HTERT RPE-1 (cell line): ENCODE data around the gene TMEM131L.

Source experiments
- in situ Hi-C: fragments of 300-500 bp; cut with MboI; formaldehyde crosslinking; loops from 4 replicates; pipeline ENCODE4 v1.14.3; 2020; ENCODE audit warnings: low sequenced_read_pairs

Gene TMEM131L

DNA sequence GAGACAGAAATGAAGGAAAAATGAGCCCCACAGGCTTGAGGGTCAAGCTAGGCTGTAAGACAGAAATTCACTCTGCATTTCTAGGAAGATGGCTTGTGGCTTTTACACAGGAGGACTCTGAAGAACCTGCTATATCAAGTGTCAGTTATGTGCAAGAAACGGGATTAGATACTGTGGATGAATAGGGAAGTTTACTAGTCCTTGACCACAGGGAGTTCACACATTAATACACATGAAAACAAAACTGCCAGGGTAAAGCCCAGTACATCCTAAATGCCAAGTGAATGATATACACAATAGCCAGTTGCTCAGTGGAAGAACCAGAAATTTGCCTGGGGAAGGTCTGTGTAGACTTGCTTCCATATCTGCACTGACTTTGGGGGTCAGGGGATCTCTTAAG, 53.5 kb downstream of the TMEM131L start:
- in situ Hi-C loops = no loop called here

GRCh38 chr4:153520227-153520626, 54.1 kb downstream of the TMEM131L start:
- in situ Hi-C loops = no loop called here

DNA sequence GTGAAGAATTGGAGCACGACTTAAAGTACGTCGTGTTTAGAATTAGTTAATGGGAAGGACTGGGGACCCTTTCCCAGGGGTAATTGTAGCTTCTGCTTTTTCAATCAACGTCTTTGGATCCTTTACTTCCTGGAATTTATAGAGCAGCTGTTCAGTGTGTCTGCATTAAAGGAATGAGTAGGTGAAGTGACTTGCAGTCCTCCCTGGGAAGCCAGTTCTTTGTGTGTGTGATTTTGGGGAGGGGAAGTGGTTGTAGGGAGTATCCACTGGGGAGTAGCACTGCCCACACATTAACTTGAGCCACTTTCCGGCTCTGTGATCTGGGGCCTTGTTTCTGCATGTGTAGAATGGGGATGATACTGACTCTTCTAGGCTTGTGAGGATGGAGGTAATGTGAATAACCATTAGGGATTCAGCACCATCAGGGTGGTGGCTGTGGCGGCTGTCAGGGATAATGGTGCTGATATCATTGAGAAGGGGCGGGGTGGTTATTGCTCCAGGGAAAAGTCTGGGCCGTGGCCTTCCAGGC, 54.7 kb downstream of the TMEM131L start:
- in situ Hi-C loops = no loop called here

GRCh38 chr4:153521478-153521877, 55.3 kb downstream of the TMEM131L start:
- in situ Hi-C loops = no loop called here

DNA sequence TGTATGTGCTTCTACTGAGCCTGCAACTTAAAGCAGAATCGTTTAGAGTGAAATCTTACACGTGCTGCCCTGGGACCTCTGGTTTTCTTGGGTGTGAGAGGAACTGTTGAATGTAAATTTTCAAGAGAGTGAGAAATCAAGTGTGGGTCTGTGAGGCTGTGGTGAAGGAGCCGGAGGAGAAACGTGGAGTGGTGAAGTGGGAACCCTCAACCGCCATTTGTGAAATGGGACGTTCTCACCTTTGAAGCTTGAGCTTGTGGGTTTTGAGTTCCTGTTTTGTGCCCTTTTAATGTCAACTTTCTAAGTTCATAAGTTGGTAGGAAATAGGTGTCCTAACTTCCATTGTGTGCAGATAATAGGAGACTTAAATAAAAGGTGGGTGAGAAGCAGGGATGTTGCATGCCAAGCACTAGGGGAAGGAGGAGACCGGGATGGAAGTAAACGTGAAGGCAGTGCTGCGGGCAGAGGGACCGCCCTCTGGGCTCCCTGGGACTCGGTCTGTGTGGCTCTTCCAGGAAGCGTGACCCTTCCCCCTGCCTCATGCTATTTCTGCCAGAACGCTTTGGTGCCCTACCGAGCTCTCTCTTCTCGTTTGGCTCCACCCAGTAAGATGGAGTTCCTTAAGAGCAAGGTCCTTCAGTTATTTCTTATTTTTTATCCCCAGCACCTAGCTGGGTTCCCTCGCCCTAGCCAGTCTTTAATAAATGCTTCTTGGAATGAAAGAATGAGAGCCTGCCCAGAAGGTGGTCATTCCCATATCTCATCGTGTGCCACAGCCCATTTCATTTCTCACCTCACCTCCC, 56.0 kb downstream of the TMEM131L start:
- in situ Hi-C loops = no loop called here

DNA sequence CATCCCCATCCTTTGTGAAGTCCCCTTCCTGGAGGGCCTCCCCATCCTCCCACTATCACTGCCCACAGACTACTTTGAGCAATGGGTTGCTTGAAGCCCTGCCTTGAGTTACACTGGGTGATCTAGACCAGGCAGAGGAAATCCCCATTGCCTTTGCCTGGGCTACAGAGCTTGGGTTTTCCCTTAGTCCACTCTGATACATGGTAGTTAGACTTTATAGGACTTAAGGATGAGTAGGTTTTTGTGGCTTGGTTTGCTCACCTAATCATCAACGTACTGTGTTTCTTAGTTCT, 56.6 kb downstream of the TMEM131L start:
- in situ Hi-C loops = no loop called here

- in situ Hi-C loops = no loop called here
Measured at GRCh38 chr4:153523164-153523796, 57.1 kb downstream of the TMEM131L start.

DNA sequence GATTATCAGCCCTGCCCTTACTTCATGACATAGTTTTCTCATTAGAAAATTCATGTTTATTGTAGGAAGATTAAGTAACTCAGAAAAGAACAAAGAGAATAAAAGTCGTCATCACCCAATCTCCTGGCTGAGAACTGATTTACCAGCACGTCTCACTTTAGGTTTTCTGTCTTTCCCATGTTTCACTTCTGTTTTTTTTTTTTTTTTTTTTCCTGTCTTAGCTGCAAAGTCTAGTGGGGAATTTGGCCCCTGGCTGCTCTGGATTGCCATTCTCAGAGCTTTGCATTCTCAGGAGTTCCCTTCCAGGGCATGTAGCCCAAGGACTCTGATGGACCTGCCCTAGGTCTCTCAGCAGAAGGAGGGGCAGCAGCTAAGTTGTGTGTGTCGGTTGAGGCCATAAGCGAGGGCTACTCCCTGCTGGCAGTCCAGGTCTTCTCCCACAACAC, 57.8 kb downstream of the TMEM131L start:
- in situ Hi-C loops = no loop called here

- in situ Hi-C loops = no loop called here
Measured at GRCh38 chr4:153524682-153525081, 58.5 kb downstream of the TMEM131L start.

DNA sequence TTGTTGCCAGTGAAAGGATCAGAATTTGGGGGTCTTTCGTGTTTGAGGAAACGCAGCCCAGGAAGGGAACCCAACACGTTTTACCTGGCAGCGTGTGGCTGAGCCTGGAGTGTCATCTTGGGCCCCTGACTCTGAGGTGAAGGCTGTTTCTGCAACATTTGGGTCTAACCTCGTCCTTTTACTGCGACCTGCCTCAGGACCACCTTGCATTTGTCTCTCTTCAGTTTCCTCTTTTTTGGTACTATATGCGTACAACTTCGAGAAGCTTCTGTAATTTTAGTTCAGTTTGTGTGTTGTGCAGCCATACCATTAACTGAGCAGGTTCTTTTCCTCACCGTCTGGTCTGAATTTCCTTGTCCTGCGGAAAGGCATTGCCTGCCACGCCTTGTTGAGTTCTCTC, 61.5 kb downstream of the TMEM131L start:
- in situ Hi-C loops = no loop called here

GRCh38 chr4:153528705-153529485, 62.7 kb downstream of the TMEM131L start:
- in situ Hi-C loops = no loop called here

GRCh38 chr4:153529646-153530045, 63.5 kb downstream of the TMEM131L start:
- in situ Hi-C loops = no loop called here

DNA sequence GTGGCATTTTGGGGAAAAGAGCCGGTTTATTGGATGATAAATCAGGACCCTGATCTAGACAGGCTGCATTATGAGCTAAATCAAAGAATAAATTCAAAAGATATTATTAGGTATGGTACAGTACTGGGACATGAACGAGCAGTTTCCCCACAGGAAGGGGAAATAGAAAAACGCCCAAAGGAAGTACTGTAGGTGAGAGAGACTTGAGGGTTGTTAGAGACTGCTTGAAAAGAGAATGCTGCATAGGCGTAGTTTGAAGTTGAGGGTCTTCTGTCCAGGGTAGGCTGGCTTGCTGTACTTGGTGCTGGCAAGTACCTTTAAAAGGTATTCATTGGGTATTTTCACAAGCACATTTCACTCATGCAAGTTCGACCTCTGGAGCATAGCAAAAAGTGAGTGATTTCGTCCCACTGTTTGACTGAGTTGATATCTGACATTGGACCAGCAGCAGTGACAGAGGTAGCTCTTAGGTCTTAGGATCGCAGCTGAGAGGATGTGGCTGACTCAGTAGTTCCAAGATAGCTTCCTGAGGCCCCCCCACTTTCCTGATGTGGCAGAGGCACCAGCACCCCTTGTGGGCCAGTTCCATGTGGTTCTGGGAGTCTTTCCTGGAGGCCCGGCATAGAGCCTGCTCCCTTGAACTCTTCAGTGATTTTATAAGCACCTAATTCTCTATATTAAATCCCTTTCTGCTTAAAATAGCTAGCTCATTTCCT, 64.3 kb downstream of the TMEM131L start:
- in situ Hi-C loops = no loop called here

GRCh38 chr4:153531000-153531358, 64.8 kb downstream of the TMEM131L start:
- in situ Hi-C loops = no loop called here

- in situ Hi-C loops = no loop called here
Measured at GRCh38 chr4:153531976-153532626, 65.9 kb downstream of the TMEM131L start.

GRCh38 chr4:153532636-153533035, 66.5 kb downstream of the TMEM131L start:
- in situ Hi-C loops = no loop called here

DNA sequence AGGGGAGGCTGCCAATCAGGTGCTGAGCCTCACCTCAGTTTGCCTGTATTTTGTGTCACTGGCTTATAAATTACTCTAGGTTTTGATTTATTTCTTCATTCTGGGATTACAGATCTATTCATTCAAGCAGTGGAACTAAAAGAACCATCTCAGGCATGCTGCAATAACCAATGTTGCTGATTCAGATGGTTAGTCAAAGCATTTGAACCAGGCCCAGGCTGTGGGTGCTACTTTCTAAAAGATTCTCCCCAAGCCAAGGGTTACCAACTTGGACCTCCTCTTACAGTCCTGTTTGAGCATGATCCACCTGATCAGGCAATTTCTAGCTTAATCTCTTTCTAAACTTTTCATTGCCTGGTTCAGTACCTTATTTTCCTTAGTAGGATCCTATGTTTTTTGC, 67.2 kb downstream of the TMEM131L start:
- in situ Hi-C loops = no loop called here

- in situ Hi-C loops = no loop called here
Measured at GRCh38 chr4:153534792-153535629, 68.9 kb downstream of the TMEM131L start.

DNA sequence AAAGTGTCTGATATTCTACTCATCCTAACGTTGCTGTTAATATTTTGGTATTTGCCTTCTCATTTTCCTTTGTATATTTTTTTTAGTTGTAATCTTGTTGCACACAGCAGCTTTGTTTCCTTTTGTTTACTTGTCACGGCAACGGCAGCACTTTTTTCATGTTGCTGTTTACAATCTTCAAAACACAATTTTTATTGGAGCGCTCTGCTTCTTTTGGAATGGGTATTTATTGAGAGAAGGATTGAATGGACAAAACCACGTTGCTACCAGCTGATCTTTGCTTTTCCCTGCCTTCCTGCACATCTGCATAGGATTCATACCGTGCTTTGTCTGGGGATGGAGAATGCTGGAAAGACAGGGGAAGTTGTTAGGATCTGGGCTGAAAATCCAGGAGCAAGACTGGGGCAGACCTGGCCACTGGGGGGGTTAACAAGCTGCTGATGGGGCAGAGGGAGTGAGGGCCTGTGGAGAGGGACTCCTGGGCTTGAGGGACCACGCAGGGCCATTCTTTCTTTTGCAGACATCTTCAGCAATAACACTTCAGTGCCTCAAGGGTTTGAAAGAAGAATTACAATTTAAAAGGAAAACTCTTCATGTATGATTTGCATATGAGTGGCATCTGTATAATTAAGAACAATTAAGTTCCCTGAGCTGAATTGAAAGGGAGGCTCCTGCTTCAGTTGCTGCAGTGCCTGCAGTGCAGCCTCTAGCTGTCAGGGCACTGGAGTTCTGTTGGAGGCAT, 69.8 kb downstream of the TMEM131L start:
- in situ Hi-C loops = no loop called here
